DMS114 treated with DMSO at 0.1 percent for 48 hours (cell line): ENCODE data around the gene N4BP2L2.

ENCODE experiments used
- DNase-seq: peaks from one replicate; lab custom pipeline; 2025; ENCODE audit not compliant: unreplicated experiment; lab: John Stamatoyannopoulos, UW

Gene N4BP2L2

GRCh38 chr13:32471187-32471922, 67.2 kb downstream of the N4BP2L2 start:
- no peak for DNase-seq

GRCh38 chr13:32468502-32469142, 70.0 kb downstream of the N4BP2L2 start:
- DNase-seq, result no peak

- DNase-seq, result no peak
Observed at GRCh38 chr13:32456591-32456990, 82.0 kb downstream of the N4BP2L2 start.

GRCh38 chr13:32455594-32455903, 83.0 kb downstream of the N4BP2L2 start:
- DNase-seq, result no peak

GRCh38 chr13:32454886-32455593, 83.6 kb downstream of the N4BP2L2 start:
- DNase-seq, result no peak

- no peak for DNase-seq
Observed at GRCh38 chr13:32453981-32454380, 84.6 kb downstream of the N4BP2L2 start.

GRCh38 chr13:32448972-32449371, 89.6 kb downstream of the N4BP2L2 start:
- DNase-seq, result no peak

- DNase-seq, result no peak
Observed at GRCh38 chr13:32447894-32448623, 90.5 kb downstream of the N4BP2L2 start.

- no peak for DNase-seq
Observed at GRCh38 chr13:32446773-32447465, 91.7 kb downstream of the N4BP2L2 start.

- DNase-seq, result no peak
Observed at GRCh38 chr13:32446220-32446619, 92.4 kb downstream of the N4BP2L2 start.

- DNase-seq, result no peak
Observed at GRCh38 chr13:32445461-32445860, 93.1 kb downstream of the N4BP2L2 start.

GRCh38 chr13:32443111-32443510, 95.5 kb downstream of the N4BP2L2 start:
- DNase-seq, result no peak

- DNase-seq, result no peak
Observed at GRCh38 chr13:32438871-32439270, 99.7 kb downstream of the N4BP2L2 start.

GRCh38 chr13:32432856-32433255, 105.7 kb downstream of the N4BP2L2 start:
- no peak for DNase-seq

- no peak for DNase-seq
Observed at GRCh38 chr13:32431361-32431760, 107.2 kb downstream of the N4BP2L2 start.

- no peak for DNase-seq
Observed at GRCh38 chr13:32430018-32430747, 108.4 kb downstream of the N4BP2L2 start.

GRCh38 chr13:32429433-32429909, 109.1 kb downstream of the N4BP2L2 start:
- no peak for DNase-seq

- DNase-seq, result no peak
Observed at GRCh38 chr13:32428581-32429432, 109.8 kb downstream of the N4BP2L2 start.

- no peak for DNase-seq
Observed at GRCh38 chr13:32427852-32428580, 110.6 kb downstream of the N4BP2L2 start, which contains the start of gene N4BP2L1. Gene N4BP2L1, minus strand, starts transcription at chr13:32428130. Its CDS starts 48 bp downstream, at chr13:32428082.
